Measurements from ENCODE around the gene REM2.

REM2 gene, protein sequence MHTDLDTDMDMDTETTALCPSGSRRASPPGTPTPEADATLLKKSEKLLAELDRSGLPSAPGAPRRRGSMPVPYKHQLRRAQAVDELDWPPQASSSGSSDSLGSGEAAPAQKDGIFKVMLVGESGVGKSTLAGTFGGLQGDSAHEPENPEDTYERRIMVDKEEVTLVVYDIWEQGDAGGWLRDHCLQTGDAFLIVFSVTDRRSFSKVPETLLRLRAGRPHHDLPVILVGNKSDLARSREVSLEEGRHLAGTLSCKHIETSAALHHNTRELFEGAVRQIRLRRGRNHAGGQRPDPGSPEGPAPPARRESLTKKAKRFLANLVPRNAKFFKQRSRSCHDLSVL

DNA sequence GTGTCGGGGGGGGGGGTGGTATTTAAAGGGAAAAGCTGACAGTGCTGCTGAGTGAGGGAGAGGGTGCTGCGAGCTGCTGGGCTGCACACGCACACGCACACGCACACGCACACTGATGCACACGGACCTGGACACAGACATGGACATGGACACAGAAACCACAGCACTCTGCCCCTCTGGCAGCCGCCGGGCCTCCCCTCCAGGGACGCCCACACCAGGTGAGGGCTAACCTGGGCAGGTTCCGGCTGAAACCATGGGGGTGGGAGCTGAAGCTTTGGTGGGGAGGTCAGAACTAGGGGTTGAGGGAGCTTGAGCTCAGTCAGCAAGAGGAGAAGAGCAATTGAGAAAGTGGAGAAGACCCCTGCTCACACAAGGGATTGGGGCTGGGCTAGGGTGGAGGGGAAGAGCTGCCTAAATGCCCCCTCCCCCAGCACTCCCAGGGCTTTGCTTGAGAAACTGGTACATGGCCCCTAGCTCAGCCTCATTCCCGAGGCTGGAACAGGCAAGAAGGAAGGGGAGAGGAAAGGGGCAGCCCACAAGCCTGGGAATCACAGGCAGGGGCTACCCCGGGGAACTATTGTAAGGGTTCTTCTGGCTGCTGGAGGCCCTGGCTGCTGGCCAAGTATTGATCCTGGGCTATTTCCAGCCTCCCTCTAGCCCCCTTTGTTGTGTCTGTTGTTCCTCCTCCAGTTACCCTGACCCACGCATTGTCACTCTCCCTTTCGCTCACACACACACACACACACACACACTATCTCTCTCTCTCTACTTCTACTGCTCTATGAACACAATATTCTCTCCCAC lies at the start of gene REM2:
TSS of gene REM2 (plus strand) at position 50 of the 804 bp plus-strand sequence. CDS start at position 116, 66 bp downstream.
- TF ChIP-seq MAX (IDR thresholded peaks at IDR 0.05) (peak; percentile 25; the same call in 1 of the 2 replicates), TAF1 (IDR thresholded peaks at IDR 0.05; ENCODE audit: low read depth) (no peak), TCF12 (IDR thresholded peaks at IDR 0.05; ENCODE audit: low read depth) (no peak)

- TF ChIP-seq TCF12 (IDR thresholded peaks at IDR 0.05; ENCODE audit: low read depth) (no peak), ZBTB7A (IDR thresholded peaks at IDR 0.05; ENCODE audit: low read depth) (no peak), CREB1 (IDR thresholded peaks at IDR 0.05; ENCODE audit: low read depth) (no peak), RAD21 (IDR thresholded peaks at IDR 0.05; ENCODE audit: low read depth) (no peak), TAF1 (IDR thresholded peaks at IDR 0.05; ENCODE audit: low read depth) (no peak), TEAD4 (IDR thresholded peaks at IDR 0.05) (no peak), EP300 (IDR thresholded peaks at IDR 0.05; ENCODE audit: borderline replicate concordance) (no peak), REST (IDR thresholded peaks at IDR 0.05; ENCODE audit: low read depth) (no peak), CEBPB (IDR thresholded peaks at IDR 0.05) (no peak), FOXM1 (IDR thresholded peaks at IDR 0.05; ENCODE audit: borderline replicate concordance, low read depth) (no peak), YY1 (IDR thresholded peaks at IDR 0.05; ENCODE audit: low read depth) (no peak)
- TF ChIP-seq, protein P1, sequence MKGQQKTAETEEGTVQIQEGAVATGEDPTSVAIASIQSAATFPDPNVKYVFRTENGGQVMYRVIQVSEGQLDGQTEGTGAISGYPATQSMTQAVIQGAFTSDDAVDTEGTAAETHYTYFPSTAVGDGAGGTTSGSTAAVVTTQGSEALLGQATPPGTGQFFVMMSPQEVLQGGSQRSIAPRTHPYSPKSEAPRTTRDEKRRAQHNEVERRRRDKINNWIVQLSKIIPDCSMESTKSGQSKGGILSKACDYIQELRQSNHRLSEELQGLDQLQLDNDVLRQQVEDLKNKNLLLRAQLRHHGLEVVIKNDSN (IDR thresholded peaks at IDR 0.05), result no peak
These were observed 47.5 kb upstream of the REM2 start for GRCh38 chr14:22835505-22835904.

DNA sequence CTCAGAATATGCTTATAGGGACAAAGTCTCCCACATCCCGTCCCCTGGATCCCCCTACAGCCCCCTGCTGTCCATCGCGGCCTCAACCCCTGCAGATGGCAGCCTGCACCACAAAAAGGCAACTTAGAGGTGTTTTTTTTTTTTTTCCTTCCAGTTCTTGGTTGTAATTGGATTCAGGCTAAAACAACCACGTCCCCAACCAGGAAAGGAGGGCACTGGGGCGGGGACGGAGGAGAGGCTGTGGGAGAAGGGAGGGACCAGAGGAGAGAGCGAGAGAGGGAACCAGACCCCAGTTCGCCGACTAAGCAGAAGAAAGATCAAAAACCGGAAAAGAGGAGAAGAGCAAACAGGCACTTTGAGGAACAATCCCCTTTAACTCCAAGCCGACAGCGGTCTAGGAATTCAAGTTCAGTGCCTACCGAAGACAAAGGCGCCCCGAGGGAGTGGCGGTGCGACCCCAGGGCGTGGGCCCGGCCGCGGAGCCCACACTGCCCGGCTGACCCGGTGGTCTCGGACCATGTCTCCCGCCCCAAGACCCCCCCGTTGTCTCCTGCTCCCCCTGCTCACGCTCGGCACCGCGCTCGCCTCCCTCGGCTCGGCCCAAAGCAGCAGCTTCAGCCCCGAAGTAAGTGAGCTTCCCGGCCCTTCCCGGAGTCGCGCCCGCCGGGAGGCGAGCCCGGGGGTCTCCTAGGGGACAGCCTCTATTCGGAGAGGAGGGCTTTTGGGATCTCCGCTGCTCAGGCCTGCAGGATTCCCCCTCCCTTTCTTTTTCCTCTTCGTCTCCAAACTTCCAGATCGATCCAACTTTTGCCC lies 46.5 kb upstream of the REM2 start, which contains the start of gene MMP14:
TSS of gene MMP14 (plus strand) at position 285 of the 813 bp plus-strand sequence. CDS start at position 518, 233 bp downstream.
- TF ChIP-seq ZBTB7A (IDR thresholded peaks at IDR 0.05; ENCODE audit: low read depth), result peak; percentile 79
- no peak; the same call in 1 of the 2 replicates for TF ChIP-seq TCF12 (IDR thresholded peaks at IDR 0.05; ENCODE audit: low read depth)
- 0 out of 2 replicates have a peak, but pooled peaks have one; percentile 5 for TF ChIP-seq TAF1 (IDR thresholded peaks at IDR 0.05; ENCODE audit: low read depth)

DNA sequence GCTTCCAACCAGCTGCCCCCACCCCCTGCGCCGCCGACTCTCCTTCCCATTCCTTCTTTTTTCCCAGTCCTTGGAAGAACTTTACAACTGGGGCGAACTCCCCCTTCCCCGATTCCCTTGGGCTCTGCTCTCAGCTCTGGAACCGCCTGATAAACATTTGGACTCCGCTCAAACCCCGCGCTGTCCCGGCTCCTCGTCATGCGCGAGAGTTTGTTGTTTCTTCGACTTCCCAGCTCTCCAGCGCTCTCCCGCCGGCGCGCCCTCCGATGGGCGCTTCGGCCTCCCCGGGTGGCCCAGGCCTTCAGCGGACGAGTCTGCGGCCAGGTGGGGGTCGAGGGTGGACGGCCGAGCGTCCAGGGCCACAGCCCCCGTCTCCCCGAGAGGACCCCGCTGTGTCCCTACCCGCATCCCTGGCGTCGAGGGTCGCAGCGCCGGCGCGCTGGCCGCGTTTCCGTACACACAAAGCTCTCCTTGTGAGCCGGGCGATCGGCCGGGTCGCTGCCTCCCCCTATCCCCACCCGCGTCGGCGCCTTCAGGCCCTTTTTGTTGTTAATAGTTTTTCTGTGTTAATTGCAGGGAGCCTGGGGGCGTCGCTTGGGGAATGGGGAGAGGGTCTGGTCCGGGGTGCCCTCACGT lies 45.8 kb upstream of the REM2 start:
- TF ChIP-seq EGR1 (IDR thresholded peaks at IDR 0.05), result no peak
- peak; percentile 63 for TF ChIP-seq ZBTB7A (IDR thresholded peaks at IDR 0.05; ENCODE audit: low read depth)
- TF ChIP-seq CEBPB (IDR thresholded peaks at IDR 0.05), result no peak
- TF ChIP-seq TCF12 (IDR thresholded peaks at IDR 0.05; ENCODE audit: low read depth), result 0 out of 2 replicates have a peak, but pooled peaks have one; percentile 29
- TF ChIP-seq TAF1 (IDR thresholded peaks at IDR 0.05; ENCODE audit: low read depth), result peak; percentile 24; the same call in 1 of the 2 replicates
- TF ChIP-seq TEAD4 (IDR thresholded peaks at IDR 0.05), result no peak
- 0 out of 2 replicates have a peak, but pooled peaks have one; percentile 23 for TF ChIP-seq MAX (IDR thresholded peaks at IDR 0.05)
- no peak for TF ChIP-seq NFIC (IDR thresholded peaks at IDR 0.05)

DNA sequence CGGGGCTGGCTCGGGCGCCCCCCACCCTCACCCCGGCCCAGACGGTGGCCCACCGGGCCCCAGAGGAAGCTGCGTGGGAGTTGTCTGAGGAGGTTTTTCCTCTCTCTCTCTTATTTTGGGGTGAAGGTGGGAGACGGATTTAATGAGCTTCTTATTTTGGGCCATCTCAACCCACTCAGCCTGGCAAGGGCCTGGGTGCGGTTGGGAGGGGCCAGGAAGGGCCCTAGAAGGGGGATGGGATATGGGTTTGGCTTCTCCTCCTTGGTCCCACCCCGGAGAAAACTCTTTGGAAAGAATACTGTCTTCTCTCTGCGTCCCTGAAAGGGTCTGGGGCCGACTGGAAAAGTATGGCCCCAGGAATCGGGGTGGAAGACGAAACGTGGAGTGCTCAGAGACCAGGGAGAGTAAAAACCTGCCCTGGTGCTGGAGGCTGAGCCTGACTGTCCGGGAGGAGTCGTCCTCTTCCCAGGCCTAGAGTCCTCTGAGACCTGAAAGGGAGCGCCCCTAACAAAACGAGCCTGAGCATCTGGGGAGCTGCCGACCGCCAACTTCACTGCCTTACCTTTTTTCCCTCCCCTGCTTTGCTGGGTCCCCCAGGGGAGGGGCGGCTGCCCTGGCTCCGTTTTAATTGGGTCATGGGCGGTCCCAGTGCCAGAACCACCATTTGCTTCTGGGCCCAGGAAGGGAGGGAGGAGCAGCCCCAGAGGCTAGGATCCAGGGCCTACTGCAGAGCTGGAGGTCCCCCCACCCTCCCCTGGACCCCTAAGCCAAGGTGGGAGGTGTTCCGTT lies 45.1 kb upstream of the REM2 start:
- TF ChIP-seq YY1 (IDR thresholded peaks at IDR 0.05; ENCODE audit: low read depth) (no peak), TAF1 (IDR thresholded peaks at IDR 0.05; ENCODE audit: low read depth) (no peak), MAX (IDR thresholded peaks at IDR 0.05) (no peak), RAD21 (IDR thresholded peaks at IDR 0.05; ENCODE audit: low read depth) (no peak), ZBTB7A (IDR thresholded peaks at IDR 0.05; ENCODE audit: low read depth) (no peak), NFIC (IDR thresholded peaks at IDR 0.05) (no peak), FOXM1 (IDR thresholded peaks at IDR 0.05; ENCODE audit: borderline replicate concordance, low read depth) (no peak), TCF12 (IDR thresholded peaks at IDR 0.05; ENCODE audit: low read depth) (no peak), TEAD4 (IDR thresholded peaks at IDR 0.05) (no peak)
- TF ChIP-seq, protein P1 (IDR thresholded peaks at IDR 0.05), result no peak
